ENCODE results near the gene PTPRO.

DNA sequence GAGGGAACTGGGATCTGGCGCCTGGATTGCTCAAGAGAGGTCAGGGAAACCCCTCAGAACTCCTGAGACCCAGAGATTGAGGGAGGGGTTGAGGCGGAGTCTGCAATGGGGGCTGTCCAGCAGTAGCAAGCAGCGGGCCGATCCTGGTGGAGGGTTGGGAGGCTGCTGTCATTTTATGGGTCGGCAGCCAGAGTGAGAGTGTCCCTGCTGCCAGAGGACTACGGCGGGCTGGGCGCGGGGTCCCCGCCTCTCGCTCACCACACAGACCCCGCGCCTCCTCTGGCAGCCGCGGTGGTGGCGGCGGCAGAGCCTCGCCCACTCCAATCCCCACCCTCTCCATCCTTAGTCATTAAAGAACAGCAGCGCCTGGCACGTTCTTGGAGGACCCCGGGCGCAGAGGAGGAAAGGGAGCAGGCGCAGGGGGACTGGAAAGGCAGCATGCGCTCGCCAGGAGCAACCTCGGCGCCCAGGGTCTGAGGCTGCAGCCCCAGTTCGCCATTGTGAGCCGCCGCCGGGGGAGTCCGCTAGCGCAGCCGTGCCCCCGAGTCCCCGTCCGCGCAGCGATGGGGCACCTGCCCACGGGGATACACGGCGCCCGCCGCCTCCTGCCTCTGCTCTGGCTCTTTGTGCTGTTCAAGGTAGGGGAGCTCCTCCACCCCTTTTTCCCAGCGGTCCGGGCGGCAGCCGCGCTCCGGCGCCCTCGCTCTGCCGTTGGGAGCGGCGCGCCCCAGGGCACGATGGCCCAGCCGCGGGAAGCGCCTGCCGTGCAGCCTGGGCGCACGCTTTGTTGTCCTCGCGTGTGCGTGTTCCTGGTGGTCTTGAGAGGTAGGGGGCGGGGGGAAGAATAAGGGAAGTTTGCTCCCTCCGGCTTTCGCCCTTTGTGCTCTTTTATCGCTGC, at the start of gene PTPRO:
- TF ChIP-seq, protein P1, sequence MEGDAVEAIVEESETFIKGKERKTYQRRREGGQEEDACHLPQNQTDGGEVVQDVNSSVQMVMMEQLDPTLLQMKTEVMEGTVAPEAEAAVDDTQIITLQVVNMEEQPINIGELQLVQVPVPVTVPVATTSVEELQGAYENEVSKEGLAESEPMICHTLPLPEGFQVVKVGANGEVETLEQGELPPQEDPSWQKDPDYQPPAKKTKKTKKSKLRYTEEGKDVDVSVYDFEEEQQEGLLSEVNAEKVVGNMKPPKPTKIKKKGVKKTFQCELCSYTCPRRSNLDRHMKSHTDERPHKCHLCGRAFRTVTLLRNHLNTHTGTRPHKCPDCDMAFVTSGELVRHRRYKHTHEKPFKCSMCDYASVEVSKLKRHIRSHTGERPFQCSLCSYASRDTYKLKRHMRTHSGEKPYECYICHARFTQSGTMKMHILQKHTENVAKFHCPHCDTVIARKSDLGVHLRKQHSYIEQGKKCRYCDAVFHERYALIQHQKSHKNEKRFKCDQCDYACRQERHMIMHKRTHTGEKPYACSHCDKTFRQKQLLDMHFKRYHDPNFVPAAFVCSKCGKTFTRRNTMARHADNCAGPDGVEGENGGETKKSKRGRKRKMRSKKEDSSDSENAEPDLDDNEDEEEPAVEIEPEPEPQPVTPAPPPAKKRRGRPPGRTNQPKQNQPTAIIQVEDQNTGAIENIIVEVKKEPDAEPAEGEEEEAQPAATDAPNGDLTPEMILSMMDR (IDR thresholded peaks at IDR 0.05): no peak
- TF ChIP-seq EP300 (IDR thresholded peaks at IDR 0.05): no peak
- no peak for TF ChIP-seq POLR2A (IDR thresholded peaks at IDR 0.05; ENCODE audit: low read depth)
- no peak for TF ChIP-seq POLR2AphosphoS5 (IDR thresholded peaks at IDR 0.05)

All from esophagus muscularis mucosa (tissue), 4 donors.